Uterus (tissue), 2 donors: ENCODE measurements around the gene ATP11A.

Experiments used
- CTCF ChIP-seq, 4 experiments: fragments of 200-600 bp in 2 of 4; fragments of 450-650 bp in 2 of 4; sonication (generic) in 2 of 4; IDR thresholded peaks; one replicate each; pipeline ENCODE4 v1.5.1; 2016 to 2019; ENCODE audit warnings: antibody characterized with exemption in 4 of 4, mild to moderate bottlenecking in 2 of 4, moderate library complexity in 1 of 4
- POLR2A ChIP-seq, 2 donors: fragments of 450-650 bp; IDR thresholded peaks; one replicate each; pipeline ENCODE4 v1.6.1; 2016; ENCODE audit warnings: antibody characterized with exemption in 2 of 2, mild to moderate bottlenecking in 1 of 2, moderate library complexity in 1 of 2

- no peak for TF ChIP-seq CTCF (IDR thresholded peaks at IDR 0.05)
- TF ChIP-seq POLR2A (IDR thresholded peaks at IDR 0.05), result no peak
Observed at GRCh38 chr13:112889351-112890290, 199.8 kb downstream of the ATP11A start.
